WERI-Rb-1 (cell line): Measurements from ENCODE around the gene KLF1.
A peak's percentile ranks its signal among the peaks of the same experiment; 100 is the strongest.
"Not testable (repeated sequence)": the region's sequence is repeated elsewhere in the genome, so short reads cannot be mapped to it uniquely, and the experiment has no call there.

Experiments used
- DNase-seq: peaks from one replicate; pipeline ENCODE4 v3.0.0-alpha.2; 2020
- H3K27ac ChIP-seq: fragments of 250-450 bp; sonication (Bioruptor Pico); 2 replicates; pipeline ENCODE4 v1.5.1; 2020; ENCODE audit warnings: mild to moderate bottlenecking, moderate library complexity
- H3K27me3 ChIP-seq: fragments of 250-450 bp; sonication (Bioruptor Pico); 2 replicates; pipeline ENCODE4 v1.5.1; 2021; ENCODE audit warnings: mild to moderate bottlenecking, low read depth, moderate library complexity; ENCODE audit not compliant: insufficient read depth, severe bottlenecking
- H3K36me3 ChIP-seq: fragments of 250-450 bp; sonication (Bioruptor Pico); 2 replicates; pipeline ENCODE4 v1.5.1; 2020; ENCODE audit warnings: mild to moderate bottlenecking, moderate library complexity
- H3K4me3 ChIP-seq: 2 replicates; pipeline ENCODE4 v1.5.1; 2011; ENCODE audit warnings: low read depth, mild to moderate bottlenecking, control low read depth, low read length
- H3K9me3 ChIP-seq: fragments of 250-450 bp; sonication (Bioruptor Pico); 2 replicates; pipeline ENCODE4 v1.5.1; 2021; ENCODE audit warnings: mild to moderate bottlenecking, moderate library complexity; ENCODE audit not compliant: severe bottlenecking
- TF ChIP-seq, protein P1 (sequence below): IDR thresholded peaks from 2 replicates; pipeline ENCODE4 v1.5.1; 2011; ENCODE audit warnings: low read depth, mild to moderate bottlenecking, control low read depth, inconsistent platforms, low read length

Gene KLF1

GRCh38 chr19:12930002-12930645, 43.1 kb upstream of the KLF1 start:
- Histone ChIP-seq H3K36me3 (peaks cover 56% of the 10 kb centered on the region), H3K4me3 (no peak overlapping the region), H3K27me3 (no peaks in the 10 kb centered on the region), H3K9me3 (no peaks in the 10 kb centered on the region), H3K27ac (no peak overlapping the region)
- TF ChIP-seq, protein P1, sequence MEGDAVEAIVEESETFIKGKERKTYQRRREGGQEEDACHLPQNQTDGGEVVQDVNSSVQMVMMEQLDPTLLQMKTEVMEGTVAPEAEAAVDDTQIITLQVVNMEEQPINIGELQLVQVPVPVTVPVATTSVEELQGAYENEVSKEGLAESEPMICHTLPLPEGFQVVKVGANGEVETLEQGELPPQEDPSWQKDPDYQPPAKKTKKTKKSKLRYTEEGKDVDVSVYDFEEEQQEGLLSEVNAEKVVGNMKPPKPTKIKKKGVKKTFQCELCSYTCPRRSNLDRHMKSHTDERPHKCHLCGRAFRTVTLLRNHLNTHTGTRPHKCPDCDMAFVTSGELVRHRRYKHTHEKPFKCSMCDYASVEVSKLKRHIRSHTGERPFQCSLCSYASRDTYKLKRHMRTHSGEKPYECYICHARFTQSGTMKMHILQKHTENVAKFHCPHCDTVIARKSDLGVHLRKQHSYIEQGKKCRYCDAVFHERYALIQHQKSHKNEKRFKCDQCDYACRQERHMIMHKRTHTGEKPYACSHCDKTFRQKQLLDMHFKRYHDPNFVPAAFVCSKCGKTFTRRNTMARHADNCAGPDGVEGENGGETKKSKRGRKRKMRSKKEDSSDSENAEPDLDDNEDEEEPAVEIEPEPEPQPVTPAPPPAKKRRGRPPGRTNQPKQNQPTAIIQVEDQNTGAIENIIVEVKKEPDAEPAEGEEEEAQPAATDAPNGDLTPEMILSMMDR: 0 out of 2 replicates have a peak, but pooled peaks have one; percentile 18
- no peak for DNase-seq

DNA sequence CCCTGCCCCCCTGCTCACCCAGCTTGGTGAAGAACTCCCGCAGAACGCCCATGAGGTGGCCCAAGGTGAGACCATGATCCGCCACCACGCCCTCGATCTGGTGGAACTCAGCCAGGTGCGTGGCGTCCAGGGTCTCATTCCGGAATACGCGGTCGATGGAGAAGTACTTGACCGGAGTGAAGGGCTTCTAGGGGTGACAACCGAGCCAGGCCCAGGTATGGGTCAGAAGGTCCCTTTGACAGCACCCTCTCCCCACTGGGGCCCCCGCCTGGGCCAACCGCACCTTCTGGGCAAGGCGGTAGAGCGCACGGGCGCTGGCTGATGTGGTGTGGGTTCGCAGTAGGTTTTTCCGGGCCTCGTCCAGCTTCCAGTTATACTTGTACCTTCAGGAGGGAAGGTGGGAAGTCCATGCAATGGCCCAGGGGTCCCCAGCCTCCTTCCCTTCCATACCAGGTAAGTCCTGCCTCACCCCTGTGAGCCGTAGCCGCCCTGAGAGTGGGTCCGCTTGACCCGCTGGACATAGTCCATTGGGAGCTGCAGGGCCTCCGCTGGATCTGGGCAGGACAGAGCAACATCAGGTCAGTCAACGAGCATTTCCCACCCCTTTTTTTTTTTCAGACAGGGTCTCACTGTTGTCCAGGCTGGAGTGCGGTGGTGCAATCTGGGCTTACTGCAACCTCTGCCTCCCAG, 37.8 kb upstream of the KLF1 start:
- Histone ChIP-seq H3K9me3 (no peaks in the 10 kb centered on the region), H3K4me3 (no peak overlapping the region), H3K27me3 (no peaks in the 10 kb centered on the region), H3K36me3 (peaks cover 74% of the 10 kb centered on the region), H3K27ac (no peak overlapping the region)
- DNase-seq: no peak
- TF ChIP-seq, protein P1: no peak

- Histone ChIP-seq H3K9me3 (no peaks in the 10 kb centered on the region), H3K4me3 (no peak overlapping the region), H3K36me3 (peaks cover 58% of the 10 kb centered on the region), H3K27me3 (no peaks in the 10 kb centered on the region), H3K27ac (no peak overlapping the region)
- TF ChIP-seq, protein P1: no peak
- DNase-seq: no peak
Measured at GRCh38 chr19:12922959-12923358, 36.0 kb upstream of the KLF1 start.

DNA sequence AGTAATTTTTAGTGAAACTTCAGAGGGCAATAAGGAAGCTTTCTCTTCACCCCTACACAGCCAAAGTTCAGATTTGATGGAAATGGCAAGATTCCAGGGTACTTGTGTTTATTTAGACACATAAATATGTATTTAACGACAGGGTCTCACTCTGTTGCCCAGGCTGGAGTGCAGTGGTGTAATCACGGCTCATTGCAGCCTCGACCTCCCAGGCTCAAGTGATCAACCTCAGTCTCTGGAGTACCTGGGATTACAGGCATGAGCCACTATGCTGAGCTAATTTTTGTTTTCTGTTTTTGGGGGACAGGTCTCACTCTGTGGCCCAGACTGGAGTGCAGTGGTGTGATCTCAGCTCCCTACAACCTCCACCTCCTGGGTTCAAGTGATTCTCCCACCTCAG, 34.0 kb upstream of the KLF1 start:
- DNase-seq: no peak

GRCh38 chr19:12918253-12918652, 31.3 kb upstream of the KLF1 start:
- no peak for DNase-seq
- Histone ChIP-seq H3K9me3 (no peaks in the 10 kb centered on the region), H3K27ac (no peak overlapping the region), H3K27me3 (no peaks in the 10 kb centered on the region), H3K36me3 (peaks cover 21% of the 10 kb centered on the region), H3K4me3 (no peak overlapping the region)
- TF ChIP-seq, protein P1: no peak

More for the DNA sequence above, 34.0 kb upstream of the KLF1 start:
- Histone ChIP-seq H3K27ac (no peak overlapping the region), H3K4me3 (no peak overlapping the region), H3K9me3 (no peaks in the 10 kb centered on the region), H3K36me3 (peaks cover 43% of the 10 kb centered on the region), H3K27me3 (no peaks in the 10 kb centered on the region)
- TF ChIP-seq, protein P1: no peak

- not testable (repeated sequence) for H3K4me3 ChIP-seq, H3K27ac ChIP-seq, H3K9me3 ChIP-seq, DNase-seq, H3K27me3 ChIP-seq, H3K36me3 ChIP-seq
Measured at GRCh38 chr19:12915860-12916259, 28.9 kb upstream of the KLF1 start.
